IMR-90 (cell line): ENCODE data around the gene SYT5. TPM values are rescaled to one million over a fixed set of nuclear protein-coding genes. Genes with fewer than 3 reads are reported as not detected.

Experiments used
- ATAC-seq: fragments of 200-7000 bp; cut with Tn5 transposase; 2 replicates; pipeline ENCODE4 v1.9.1; 2020; ENCODE audit warnings: low read depth, mild to moderate bottlenecking, moderate library complexity
- BruUV-seq: library from RNA; stranded (reverse); fragments of 400-500 nt; replicated peaks from 2 replicates; lab custom pipeline; 2021; lab: Mats Ljungman, UMichigan
- CTCF ChIA-PET: fragments of 300-600 bp; formaldehyde crosslinking; extraction: SDS; loops from one replicate; lab custom pipeline; 2021; ENCODE audit warnings: antibody characterized with exemption; lab: Yijun Ruan, JAX
- POLR2A ChIA-PET: fragments of 300-600 bp; sonication (Branson Sonifier 250); formaldehyde crosslinking; loops from one replicate; lab custom pipeline; 2022; ENCODE audit warnings: antibody characterized with exemption; ENCODE audit not compliant: unreplicated experiment; lab: Charles Lee
- DNase-seq: peaks from one replicate; pipeline ENCODE4 v3.0.0; 2013
- H2AFZ ChIP-seq: replicated peaks from 2 replicates; pipeline ENCODE3; 2013; ENCODE audit warnings: low read length, mild to moderate bottlenecking; ENCODE audit not compliant: poor library complexity
- H2AK5ac ChIP-seq: 2 replicates; pipeline ENCODE4 v1.6.1; 2013; ENCODE audit warnings: low read depth, low read length, inconsistent platforms
- H2AK9ac ChIP-seq: replicated peaks from 2 replicates; pipeline ENCODE3; 2013; ENCODE audit warnings: mild to moderate bottlenecking, low read depth, low read length, moderate library complexity; ENCODE audit not compliant: poor library complexity
- H2BK120ac ChIP-seq: 2 replicates; pipeline ENCODE4 v1.6.1; 2013; ENCODE audit warnings: low read depth, low read length, inconsistent platforms
- H2BK15ac ChIP-seq: 3 replicates; pipeline ENCODE4 v1.6.1; 2013; ENCODE audit warnings: low read depth, low read length, inconsistent platforms
- H2BK20ac ChIP-seq: 2 replicates; pipeline ENCODE4 v1.6.1; 2013; ENCODE audit warnings: low read depth, mild to moderate bottlenecking, inconsistent platforms, low read length, moderate library complexity
- H2BK5ac ChIP-seq: 2 replicates; pipeline ENCODE4 v1.6.1; 2013; ENCODE audit warnings: mild to moderate bottlenecking, low read depth, low read length, inconsistent platforms; ENCODE audit not compliant: poor library complexity, severe bottlenecking
- H3K14ac ChIP-seq: replicated peaks from 2 replicates; pipeline ENCODE4 v1.6.1; 2013; ENCODE audit warnings: low read depth, low read length, inconsistent platforms
- H3K18ac ChIP-seq: 2 replicates; pipeline ENCODE4 v1.6.1; 2013; ENCODE audit warnings: low read depth, low read length, control low read depth
- H3K23ac ChIP-seq: 2 replicates; pipeline ENCODE4 v1.6.1; 2013; ENCODE audit warnings: low read depth, low read length, inconsistent platforms
- H3K27ac ChIP-seq: 2 replicates; pipeline ENCODE4 v1.5.1; 2013; ENCODE audit warnings: mild to moderate bottlenecking, control low read depth, low read length; ENCODE audit not compliant: insufficient read depth
- H3K27me3 ChIP-seq: 2 replicates; pipeline ENCODE4 v1.6.1; 2013; ENCODE audit warnings: low read length; ENCODE audit not compliant: control insufficient read depth, insufficient read depth
- H3K36me3 ChIP-seq: 2 replicates; pipeline ENCODE4 v1.6.1; 2013; ENCODE audit warnings: low read length, mixed read lengths; ENCODE audit not compliant: control insufficient read depth, insufficient read depth
- H3K4ac ChIP-seq: 2 replicates; pipeline ENCODE4 v1.6.1; 2013; ENCODE audit warnings: low read depth, low read length, inconsistent platforms
- H3K4me1 ChIP-seq: 2 replicates; pipeline ENCODE4 v1.6.1; 2013; ENCODE audit warnings: low read length, mixed read lengths; ENCODE audit not compliant: control insufficient read depth, insufficient read depth
- H3K4me2 ChIP-seq: 2 replicates; pipeline ENCODE4 v1.6.1; 2013; ENCODE audit warnings: low read depth, mild to moderate bottlenecking, control low read depth, low read length, moderate library complexity
- H3K4me3 ChIP-seq: 2 replicates; pipeline ENCODE4 v1.5.1; 2013; ENCODE audit warnings: low read depth, mild to moderate bottlenecking, control low read depth, low read length, moderate library complexity; ENCODE audit not compliant: insufficient read depth
- H3K56ac ChIP-seq: 2 replicates; pipeline ENCODE4 v1.6.1; 2013; ENCODE audit warnings: low read length, inconsistent platforms; ENCODE audit not compliant: insufficient read depth; ENCODE audit errors: extremely low read depth
- H3K79me1 ChIP-seq, 2 experiments: 2 replicates each; pipeline ENCODE4 v1.6.1; 2013; ENCODE audit warnings: low read length in 2 of 2, inconsistent platforms in 1 of 2, low read depth in 1 of 2
- H3K9ac ChIP-seq: 2 replicates; pipeline ENCODE4 v1.6.1; 2013; ENCODE audit warnings: low read depth, low read length, control low read depth
- H3K9me1 ChIP-seq: 2 replicates; pipeline ENCODE4 v1.6.1; 2013; ENCODE audit warnings: low read length, inconsistent platforms; ENCODE audit not compliant: insufficient read depth
- H3K9me3 ChIP-seq: 2 replicates; pipeline ENCODE4 v1.6.1; 2013; ENCODE audit warnings: low read length; ENCODE audit not compliant: control insufficient read depth, insufficient read depth
- H4K20me1 ChIP-seq: 2 replicates; pipeline ENCODE4 v1.6.1; 2013; ENCODE audit warnings: low read length, inconsistent platforms; ENCODE audit not compliant: insufficient read depth
- H4K5ac ChIP-seq: 2 replicates; pipeline ENCODE4 v1.6.1; 2013; ENCODE audit warnings: mild to moderate bottlenecking, low read depth, low read length, control low read depth
- H4K8ac ChIP-seq, 2 experiments: 2 replicates each; pipeline ENCODE4 v1.6.1; 2013; ENCODE audit warnings: low read depth in 2 of 2, low read length in 2 of 2, control low read depth in 1 of 2, inconsistent platforms in 1 of 2
- H4K91ac ChIP-seq: 2 replicates; pipeline ENCODE4 v1.6.1; 2013; ENCODE audit warnings: low read depth, low read length, inconsistent platforms; ENCODE audit not compliant: insufficient read depth
- CEBPB ChIP-seq: IDR thresholded peaks from 2 replicates; pipeline ENCODE4 v1.6.1; 2012; ENCODE audit warnings: low read depth, low read length, improper control_type of control experiment
- CHD1 ChIP-seq: IDR thresholded peaks from 2 replicates; pipeline ENCODE4 v1.6.1; 2012; ENCODE audit warnings: low read depth, low read length, improper control_type of control experiment
- MAFK ChIP-seq: IDR thresholded peaks from 2 replicates; pipeline ENCODE4 v1.6.1; 2012; ENCODE audit warnings: low read depth, low read length, improper control_type of control experiment
- MAZ ChIP-seq: IDR thresholded peaks from 2 replicates; pipeline ENCODE4 v1.6.1; 2012; ENCODE audit warnings: low read depth, mild to moderate bottlenecking, low read length, improper control_type of control experiment, moderate library complexity, borderline replicate concordance
- MXI1 ChIP-seq: IDR thresholded peaks from 2 replicates; pipeline ENCODE4 v1.6.1; 2012; ENCODE audit warnings: low read depth, mild to moderate bottlenecking, low read length, moderate library complexity, borderline replicate concordance
- USF2 ChIP-seq: fragments of 150-350 bp; IDR thresholded peaks from 2 replicates; pipeline ENCODE4 v1.6.1; 2017; ENCODE audit warnings: mild to moderate bottlenecking, antibody characterized with exemption, low read length, low read depth
- WGBS, 2 experiments: methylation state at CpG; one replicate each; pipeline versions ENCODE4 v1.1.5 to v1.1.7; 2013; ENCODE audit warnings: missing lambda C conversion rate in 2 of 2; ENCODE audit not compliant: insufficient read length in 1 of 2; ENCODE audit errors: extremely low coverage in 2 of 2; 5-methylcytosine and 5-hydroxymethylcytosine counted together
- dilution Hi-C: fragments of 300-500 bp; cut with HindIII; formaldehyde crosslinking; loops from one replicate; pipeline ENCODE4 v1.14.3; 2018; ENCODE audit warnings: low sequenced_read_pairs; ENCODE audit not compliant: unreplicated experiment
- in situ Hi-C: fragments of 300-500 bp; cut with MboI; formaldehyde crosslinking; loops from 3 replicates; pipeline ENCODE4 v1.14.3; 2019; ENCODE audit warnings: low sequenced_read_pairs, inconsistent platforms, mixed read lengths
- intact Hi-C: fragments of 100-400 bp; cut with micrococcal nuclease; formaldehyde crosslinking; loops from 2 replicates; pipeline ENCODE4 v1.10.0; 2022
- polyA plus RNA-seq, 3 experiments: library from polyadenylated mRNA; depleted of rRNA; stranded (reverse); fragments of >200 nt; gene quantifications; 2 replicates each; pipeline ENCODE4 v1.2.3, GENCODE V29; 2012; ENCODE audit warnings: low replicate concordance in 1 of 3
- total RNA-seq: library from RNA; depleted of rRNA; stranded (reverse); fragments of >200 nt; gene quantifications from 2 replicates; pipeline ENCODE4 v1.2.3, GENCODE V29; 2012

The SYT5 gene
- total and polyA plus RNA-seq, 2 of the 4 experiments (the other 2 are of a cell fraction): under 0.01 to 0.15 TPM

GRCh38 chr19:55178781-55179599 is 1.1 kb downstream of the SYT5 start:
- peak overlapping the region; percentile 92 for H2AFZ ChIP-seq
- H2AK5ac ChIP-seq: no peak overlapping the region; the same call in 1 of the 2 replicates
- H2BK5ac ChIP-seq: no peak overlapping the region
- in situ Hi-C loops: no loop called here
- ATAC-seq: peak; percentile 83
- no peak overlapping the region for H3K14ac ChIP-seq
- H3K27me3 ChIP-seq: peaks cover 34% of the 10 kb centered on the region
- WGBS, 2 experiments: 6% methylated on average over 29 of the region's 61 CpGs; no CpG with 5 or more reads in 1 of the 2 experiments
- ChIA-PET POLR2A (no interaction called here), CTCF (no interaction called here)
- no peak overlapping the region for H4K8ac ChIP-seq
- intact Hi-C loops: loop anchor here (1.0 kb wide), 1 partner anchor 37 kb away; no protein-coding TSS in a partner anchor
- peak overlapping the region; percentile 98 for H3K4me2 ChIP-seq
- H2BK120ac ChIP-seq: no peak overlapping the region
- no peak overlapping the region for H3K23ac ChIP-seq
- H3K27ac ChIP-seq: no peak overlapping the region
- H3K9me1 ChIP-seq: no peaks in the 10 kb centered on the region
- no peaks in the 10 kb centered on the region for H3K79me1 ChIP-seq
- no peaks in the 10 kb centered on the region for H3K9me3 ChIP-seq
- H3K4ac ChIP-seq: no peak overlapping the region
- H3K9ac ChIP-seq: no peak overlapping the region
- H2BK15ac ChIP-seq: no peak overlapping the region
- peak overlapping the region; percentile 49 for H3K4me3 ChIP-seq
- H2BK20ac ChIP-seq: no peak overlapping the region
- peak overlapping the region; percentile 70 for H2AK9ac ChIP-seq
- H4K91ac ChIP-seq: no peak overlapping the region; the same call in 1 of the 2 replicates
- dilution Hi-C loops: no loop called here
- H4K20me1 ChIP-seq: peaks cover 12% of the 10 kb centered on the region
- H3K4me1 ChIP-seq: peaks cover 4% of the 10 kb centered on the region
- H3K56ac ChIP-seq: no peak overlapping the region
- H3K36me3 ChIP-seq: no peaks in the 10 kb centered on the region
- no peak overlapping the region for H4K5ac ChIP-seq
- H3K18ac ChIP-seq: no peak overlapping the region
- peak; percentile 77 for DNase-seq
- BruUV-seq: no TSS peak
- no peak for TF ChIP-seq CEBPB
- TF ChIP-seq MAZ: peak; percentile 81; the same call in 1 of the 2 replicates
- no peak for TF ChIP-seq MAFK
- peak; percentile 91 for TF ChIP-seq MXI1
- TF ChIP-seq CHD1: no peak
- TF ChIP-seq USF2: no peak
